GM19240 (cell line): ENCODE results near the gene SMARCAL1.

Experiments used
- DNase-seq: peaks from one replicate; pipeline ENCODE4 v3.0.0; 2011; ENCODE audit warnings: low spot score; ENCODE audit not compliant: insufficient read length

SMARCAL1 gene

GRCh38 chr2:216475767-216476166, 63.5 kb downstream of the SMARCAL1 start:
- no peak for DNase-seq

DNA sequence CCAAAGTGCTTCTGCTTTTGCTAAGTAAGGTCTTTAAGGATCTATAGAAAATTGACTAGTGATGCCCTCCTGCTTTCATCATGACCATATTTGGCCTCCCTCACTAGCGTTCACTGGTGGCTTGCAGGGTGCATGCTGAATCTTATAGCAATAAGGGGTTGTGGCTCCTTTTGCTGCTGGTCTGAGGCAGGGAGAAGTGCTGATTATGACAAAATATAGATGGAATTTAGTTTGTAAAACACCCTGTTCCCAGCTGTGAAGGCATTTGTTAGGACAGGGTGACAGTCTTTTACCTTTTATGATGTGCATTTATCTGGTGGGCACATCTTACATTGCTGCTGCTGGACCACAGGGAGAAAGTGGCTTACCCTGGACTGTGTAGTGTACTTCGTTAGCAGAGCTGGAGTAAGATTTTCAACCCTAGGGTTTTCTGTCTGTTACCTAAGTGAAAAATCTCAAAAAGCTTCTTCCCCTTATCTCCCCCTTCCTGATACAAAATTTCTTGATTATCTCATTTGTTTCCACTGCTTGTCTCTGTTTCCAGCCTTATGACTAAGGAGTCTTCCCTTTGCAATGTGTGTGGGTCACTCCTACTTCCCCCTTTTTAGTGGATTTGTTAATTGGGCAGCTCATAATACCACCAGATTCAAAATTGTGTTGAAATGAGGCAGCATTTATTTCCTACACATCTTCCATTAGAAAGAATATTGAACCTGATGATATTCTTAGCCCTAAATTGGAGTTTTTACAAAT, 65.2 kb downstream of the SMARCAL1 start:
- DNase-seq: no peak

GRCh38 chr2:216478151-216478550, 65.9 kb downstream of the SMARCAL1 start:
- no peak for DNase-seq

GRCh38 chr2:216478791-216479190, 66.5 kb downstream of the SMARCAL1 start:
- no peak for DNase-seq

DNA sequence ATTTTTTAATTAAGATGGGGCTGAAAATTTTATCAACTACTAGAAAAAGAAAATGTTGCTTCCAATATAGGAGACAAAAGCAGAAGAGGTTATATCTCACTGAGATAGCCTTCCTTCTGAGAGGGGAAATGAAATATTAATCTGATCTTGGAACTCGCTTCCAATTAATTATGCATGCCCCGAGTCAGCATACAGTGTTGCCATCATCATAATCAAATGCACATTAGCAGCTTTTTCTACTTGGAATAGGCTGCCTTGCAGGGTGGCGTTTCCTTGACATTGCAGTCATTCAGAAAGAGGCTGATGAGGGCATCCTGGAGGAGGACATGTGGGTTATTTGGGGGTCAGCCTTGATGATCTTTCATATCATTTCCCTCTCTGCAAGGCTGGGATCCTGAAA, 67.9 kb downstream of the SMARCAL1 start:
- no peak for DNase-seq

- no peak for DNase-seq
Observed at GRCh38 chr2:216482640-216483039, 70.4 kb downstream of the SMARCAL1 start.

DNA sequence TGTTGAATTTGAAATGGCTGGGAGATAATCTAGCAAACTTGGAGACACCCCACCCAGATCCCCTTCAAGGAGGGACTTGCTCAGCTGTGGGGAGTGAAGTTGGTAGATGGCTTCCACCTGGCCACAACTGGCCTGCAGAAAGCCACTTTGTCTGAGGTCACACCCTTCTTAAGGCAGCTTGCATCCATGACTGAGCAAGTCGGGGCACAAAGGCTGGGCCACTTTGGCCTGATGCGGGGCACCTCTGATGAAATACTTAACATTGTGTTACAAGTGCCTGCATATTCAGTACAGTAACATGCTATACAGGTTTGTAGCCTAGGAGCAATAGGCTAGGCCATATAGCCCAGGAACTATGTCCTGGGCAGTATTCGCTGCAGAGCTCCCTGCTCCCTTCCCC, 73.0 kb downstream of the SMARCAL1 start:
- no peak for DNase-seq

DNA sequence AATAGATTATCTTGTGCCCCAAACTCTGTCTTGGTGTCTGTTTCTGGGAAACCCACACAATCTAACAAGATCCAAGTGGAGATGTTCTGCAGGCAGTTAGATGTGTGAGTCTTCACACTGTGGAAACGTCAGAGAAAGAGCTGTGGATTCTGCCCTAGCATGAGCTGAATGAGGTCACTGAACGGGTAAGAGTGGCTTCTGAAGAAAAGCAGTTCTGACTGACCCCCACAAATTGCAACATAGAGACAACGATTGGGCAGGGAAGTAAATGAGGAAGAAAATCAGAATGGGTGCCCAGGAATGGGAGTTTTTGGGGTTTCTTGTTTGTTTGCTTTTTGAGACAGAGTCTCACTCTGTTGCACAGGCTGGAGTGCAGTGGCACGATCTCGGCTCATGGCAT, 73.5 kb downstream of the SMARCAL1 start:
- no peak for DNase-seq

- no peak for DNase-seq
Observed at GRCh38 chr2:216486271-216486670, 74.0 kb downstream of the SMARCAL1 start.

DNA sequence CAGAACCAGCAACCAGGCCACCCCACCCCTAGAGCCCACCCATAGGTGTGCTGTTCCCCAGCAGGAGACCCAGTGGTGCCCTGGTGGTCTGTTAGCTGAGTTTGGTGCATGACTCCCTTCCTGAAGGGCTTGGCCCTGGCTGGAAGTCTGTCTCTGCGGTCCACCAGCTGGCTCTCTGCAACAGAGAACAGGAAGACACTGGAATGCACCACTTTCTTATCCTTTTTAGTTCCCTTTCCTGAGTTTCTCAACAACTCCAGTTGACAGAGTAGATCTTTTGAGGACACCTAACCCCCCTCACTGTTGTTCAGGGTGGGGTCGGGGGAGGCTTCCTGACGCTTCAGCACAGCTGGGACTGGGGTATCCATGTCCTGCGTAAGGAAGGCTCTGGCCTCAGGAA, 74.4 kb downstream of the SMARCAL1 start:
- no peak for DNase-seq

DNA sequence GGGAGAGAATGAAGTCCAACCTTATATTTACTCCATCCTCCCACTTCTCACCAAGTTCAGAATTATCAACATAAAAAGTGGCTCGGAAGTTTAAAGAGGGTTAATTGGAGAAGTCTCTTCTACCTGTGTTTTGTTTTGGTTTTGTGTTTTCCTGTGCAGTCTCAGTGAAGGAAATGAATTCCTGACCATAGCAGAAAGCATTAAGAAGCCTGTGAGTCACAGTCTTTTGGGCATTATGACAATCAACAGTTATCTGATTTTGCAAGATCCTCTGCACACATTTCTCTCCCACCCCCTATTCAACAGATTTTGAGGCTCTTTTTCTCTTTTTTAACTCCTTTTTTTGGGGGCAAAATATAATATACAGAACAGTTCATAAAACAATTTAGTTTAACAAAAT, 77.8 kb downstream of the SMARCAL1 start:
- no peak for DNase-seq

DNA sequence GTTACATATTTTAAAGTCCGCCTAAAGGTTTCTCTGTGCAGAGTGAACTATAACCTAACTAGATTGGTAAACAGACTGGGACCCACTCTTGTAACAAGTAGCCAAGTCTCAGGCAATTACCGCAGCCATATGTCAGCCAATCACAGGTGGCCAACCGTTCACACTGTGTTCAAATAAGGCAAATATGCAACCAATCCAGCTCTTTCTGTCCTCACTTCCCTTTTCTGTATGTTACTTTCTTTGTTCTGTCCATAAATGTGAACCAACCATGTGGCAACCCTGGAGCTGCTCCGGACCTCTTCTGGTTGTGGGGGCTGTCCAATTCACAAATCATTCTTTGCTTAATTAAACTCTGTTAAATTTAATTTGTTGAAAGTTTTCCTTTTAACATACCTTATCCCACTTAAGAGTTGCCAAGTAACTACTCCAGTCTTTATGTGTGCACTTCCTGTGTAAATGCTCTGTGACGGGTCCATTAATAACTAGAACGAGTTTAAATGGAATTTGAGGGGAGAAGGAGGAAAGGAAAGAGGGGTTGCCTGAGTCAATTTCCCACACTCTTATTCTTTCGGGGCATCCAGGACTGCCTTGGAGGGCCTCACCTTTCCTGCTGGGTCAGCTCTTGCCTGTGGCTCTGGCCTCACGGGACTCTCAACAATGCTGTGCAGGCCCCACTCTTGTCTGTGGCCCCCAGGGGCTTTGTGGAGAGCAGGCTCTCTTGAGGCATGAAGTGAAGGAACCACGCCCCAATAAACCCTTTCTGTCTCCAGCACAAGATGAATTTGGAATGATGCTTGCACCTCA, 79.7 kb downstream of the SMARCAL1 start:
- DNase-seq: peak; percentile 23

DNA sequence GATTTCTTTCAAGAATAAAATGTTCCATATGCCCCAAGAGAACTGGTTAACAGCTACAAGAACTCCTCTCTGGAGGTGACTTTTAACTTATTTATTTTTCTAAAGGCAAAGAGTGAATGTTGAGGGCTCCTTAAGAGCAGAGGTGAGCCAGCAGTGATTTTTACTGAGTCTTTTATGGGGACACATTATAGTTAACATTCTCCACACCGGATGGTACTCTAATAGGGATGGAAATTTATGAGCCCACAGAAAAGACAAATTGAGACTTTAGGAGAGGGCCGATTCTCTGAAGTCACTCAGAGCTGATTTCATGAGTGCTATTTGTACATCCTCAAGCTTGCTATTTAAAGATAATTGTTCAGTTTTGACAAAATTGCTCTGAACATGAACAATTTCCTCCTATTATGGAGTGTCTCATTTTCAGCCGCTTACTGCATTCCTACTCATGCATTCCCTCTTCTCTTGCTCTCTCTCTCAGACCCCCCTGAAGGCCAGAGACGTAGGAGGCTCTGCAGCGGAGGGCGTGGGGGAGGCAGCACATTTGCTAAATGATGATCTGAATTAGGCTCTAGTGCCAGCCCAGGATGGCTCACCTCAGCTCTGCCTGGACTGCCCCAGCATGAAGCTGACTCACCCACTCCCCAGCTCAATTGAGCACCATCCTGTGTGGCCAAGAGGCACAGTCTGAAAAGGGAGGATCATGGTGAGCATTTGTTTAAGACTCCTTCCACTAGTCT, 80.5 kb downstream of the SMARCAL1 start:
- DNase-seq: no peak

DNA sequence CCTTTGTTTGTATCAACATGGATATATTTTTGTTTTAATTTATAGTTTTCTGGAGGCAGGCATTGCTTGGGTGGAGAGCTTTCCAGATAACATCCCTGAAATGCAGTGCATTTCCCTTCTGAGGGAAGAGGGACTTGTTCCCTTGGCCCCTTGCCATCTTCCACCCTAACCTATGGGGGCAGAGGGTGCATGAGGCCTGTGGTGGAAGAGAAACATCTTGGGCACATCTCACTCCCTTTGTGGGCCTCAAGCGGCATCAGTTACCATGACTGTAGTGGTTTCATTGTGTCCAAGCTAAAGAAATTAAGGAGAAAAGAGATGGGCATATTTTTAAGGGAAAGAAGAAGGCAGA, 81.0 kb downstream of the SMARCAL1 start:
- no peak for DNase-seq

GRCh38 chr2:216495656-216496055, 83.4 kb downstream of the SMARCAL1 start:
- no peak for DNase-seq

GRCh38 chr2:216497382-216498069, 85.2 kb downstream of the SMARCAL1 start:
- DNase-seq: no peak

GRCh38 chr2:216498070-216498378, 85.7 kb downstream of the SMARCAL1 start:
- no peak for DNase-seq

DNA sequence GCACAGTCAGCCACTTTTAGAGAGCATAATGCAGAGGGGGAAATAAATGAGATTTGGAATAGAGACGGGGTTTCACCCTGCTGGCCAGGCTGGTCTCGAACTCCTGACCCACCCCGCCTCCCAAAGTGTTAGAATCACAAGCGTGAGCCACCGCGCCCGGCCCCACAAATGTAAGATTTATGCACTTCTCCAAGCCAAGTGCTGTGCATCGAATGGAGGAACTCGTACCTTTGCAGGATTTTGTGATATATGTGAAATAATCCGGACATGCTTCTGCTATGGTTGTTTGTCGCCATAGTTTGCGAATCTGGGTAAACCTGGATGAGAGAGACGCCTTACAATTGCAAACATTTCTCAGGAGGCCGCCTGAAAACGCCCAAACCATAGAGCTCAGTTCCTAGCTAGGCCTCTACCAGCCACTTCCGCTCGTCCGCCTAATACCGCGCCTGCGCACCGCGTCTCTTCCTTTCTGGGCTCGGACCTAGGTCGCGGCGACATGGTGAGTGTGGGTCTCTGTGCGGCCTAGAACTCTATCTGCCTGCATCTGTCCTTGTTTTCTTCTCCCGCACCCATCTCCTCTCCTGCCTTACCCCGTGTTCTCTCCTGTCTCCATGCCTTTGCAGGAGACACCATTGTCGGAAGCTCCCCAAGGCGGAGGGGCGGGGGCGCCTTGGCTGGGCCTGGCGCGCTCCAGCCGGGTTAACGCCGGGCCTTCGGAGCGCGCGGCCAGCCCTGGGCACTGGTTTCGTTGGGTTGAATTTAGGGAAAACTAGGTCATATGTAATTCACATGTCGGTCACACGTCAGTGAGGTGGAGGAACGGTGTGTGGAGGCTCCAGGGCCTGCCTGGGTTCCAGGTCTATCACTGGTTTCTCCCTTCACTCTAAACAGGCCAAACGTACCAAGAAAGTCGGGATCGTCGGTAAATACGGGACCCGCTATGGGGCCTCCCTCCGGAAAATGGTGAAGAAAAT, 86.4 kb downstream of the SMARCAL1 start, which contains the start of gene RPL37A:
Gene RPL37A, plus strand, starts transcription at position 466 of the 974 bp plus-strand sequence. Its CDS starts 31 bp downstream, at position 497.
- peak; percentile 52 for DNase-seq

DNA sequence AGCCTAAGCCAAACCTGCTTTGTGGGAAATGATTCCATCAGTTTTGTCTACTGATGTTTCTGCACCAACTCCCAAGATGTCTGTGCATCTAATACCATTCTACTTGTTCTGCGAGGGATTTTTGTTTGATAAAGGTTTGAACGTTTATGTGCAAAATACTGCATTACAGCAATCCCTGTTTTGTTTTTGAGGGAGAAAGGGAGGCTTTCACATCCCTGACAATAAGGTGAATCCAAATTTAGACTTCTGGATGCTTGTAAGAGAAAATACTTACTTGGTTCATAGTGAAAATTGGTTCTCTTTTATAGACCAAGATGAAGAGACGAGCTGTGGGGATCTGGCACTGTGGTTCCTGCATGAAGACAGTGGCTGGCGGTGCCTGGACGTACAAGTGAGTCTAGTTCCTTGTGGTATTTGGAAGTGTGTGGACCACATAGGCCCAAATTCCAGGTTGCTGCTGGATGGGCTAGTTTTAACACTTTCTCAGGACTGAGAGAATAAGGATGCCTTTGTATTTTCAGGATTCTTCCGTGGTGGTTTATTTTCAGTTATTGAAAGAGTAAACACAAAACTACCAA, 87.4 kb downstream of the SMARCAL1 start:
- no peak for DNase-seq

GRCh38 chr2:216500572-216500971, 88.3 kb downstream of the SMARCAL1 start:
- DNase-seq: no peak
